NCI-H2196 (cell line): Measurements from ENCODE around the gene B4GALT5.

Source experiments
- DNase-seq: peaks from one replicate; lab custom pipeline; 2025; ENCODE audit not compliant: unreplicated experiment; lab: John Stamatoyannopoulos, UW

B4GALT5 gene

DNA sequence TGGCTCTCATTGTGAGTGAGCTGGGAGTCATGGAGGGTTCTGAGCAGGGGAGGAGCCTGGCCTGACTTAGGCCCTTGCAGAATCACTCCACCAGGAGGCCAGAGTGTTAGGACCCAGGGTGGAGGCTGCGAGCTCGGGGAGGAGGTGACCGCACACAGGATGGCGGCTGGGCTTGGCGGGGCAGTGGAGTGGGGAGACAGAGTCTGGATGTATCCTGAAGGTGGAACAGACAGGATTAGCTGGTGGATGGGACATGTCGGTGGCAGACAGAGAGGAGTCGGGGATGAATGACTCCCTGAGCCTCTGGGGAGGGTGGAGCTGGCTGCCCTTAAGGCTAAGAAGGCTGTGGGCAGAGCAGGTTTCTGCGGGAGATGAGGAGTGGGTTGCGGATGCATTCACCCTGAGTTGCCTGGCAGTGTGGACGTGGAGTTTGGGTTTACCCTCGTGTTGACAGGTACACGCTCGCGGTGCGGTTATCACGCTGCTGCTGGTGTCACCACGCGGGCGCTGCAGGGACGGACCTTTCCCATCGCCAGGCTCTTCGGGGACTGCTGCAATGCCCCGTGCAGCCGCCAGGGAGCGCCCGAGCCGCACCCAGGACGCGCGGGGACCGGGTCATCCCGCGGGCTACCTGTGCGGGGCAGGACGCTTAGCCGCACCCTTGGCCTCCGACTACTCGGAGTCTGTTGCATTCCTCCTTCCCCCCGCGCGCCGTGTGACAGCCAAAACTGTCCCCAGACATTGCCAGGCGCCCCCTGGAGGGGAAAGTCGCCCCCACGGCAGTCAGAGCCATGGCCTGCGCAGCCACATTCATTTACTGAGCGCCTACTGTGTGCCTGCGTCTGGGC lies 102.8 kb downstream of the B4GALT5 start:
- DNase-seq, result peak; percentile 76

DNA sequence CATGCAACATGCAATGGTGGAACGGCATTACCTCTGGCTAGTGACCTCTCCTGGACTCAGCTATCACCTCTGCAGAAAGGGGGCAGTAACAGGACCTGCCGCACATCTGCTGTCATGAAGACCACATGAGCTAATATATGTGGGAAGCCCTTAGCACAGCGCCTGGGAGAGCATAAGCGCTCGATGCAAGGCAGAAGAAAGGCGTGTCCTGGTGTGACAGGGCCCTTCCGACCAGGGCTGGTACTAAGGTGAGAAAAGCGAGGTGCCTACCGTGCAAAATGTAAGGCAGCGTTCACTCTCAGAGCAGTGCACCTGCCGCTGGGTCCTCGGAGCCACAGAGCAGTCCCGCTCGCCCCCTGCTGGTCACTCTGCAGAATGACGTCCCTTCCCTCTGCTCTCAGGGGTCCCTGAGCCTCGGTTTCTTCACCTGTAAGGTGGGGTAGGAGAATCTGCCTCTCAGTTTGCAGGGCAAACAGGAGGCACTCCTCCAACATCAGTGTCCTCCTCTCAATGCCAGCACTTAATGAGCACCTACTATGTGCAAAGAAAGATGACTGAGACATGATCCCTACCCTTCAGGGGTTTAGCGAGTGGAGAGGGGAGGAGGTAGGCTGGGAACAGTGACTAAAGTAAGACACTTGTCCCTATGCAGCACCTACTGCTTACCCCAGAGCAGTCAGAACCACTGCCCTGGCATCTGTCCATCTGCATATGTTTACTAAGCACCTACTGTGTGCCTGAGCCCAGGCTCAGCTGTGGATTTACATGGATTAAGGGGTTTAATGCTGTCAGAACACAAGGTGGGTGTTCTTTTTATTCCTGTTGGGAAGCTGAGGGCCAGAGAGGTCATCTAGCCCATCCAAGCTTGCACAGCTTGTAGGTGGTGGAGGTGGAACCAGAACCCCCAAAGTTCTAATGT lies 104.7 kb downstream of the B4GALT5 start:
- peak; percentile 79 for DNase-seq

DNA sequence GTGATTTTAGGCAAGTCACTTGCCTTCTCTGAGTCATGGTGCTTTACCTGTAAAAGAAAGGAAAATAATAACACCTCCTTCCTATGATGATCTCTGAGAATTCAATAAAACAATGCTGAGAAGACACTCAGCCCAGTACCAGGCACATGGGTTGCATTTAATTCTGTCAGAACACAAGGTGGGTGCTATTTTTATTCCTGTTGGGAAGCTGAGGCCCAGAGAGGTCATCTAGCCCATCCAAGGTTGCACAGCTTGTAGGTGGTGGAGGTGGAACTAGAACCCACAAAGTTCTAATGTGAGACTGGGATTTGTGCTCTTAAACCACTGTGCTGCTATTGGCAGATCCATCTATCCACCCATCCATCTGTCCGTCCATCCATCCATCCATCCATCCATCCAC lies 106.1 kb downstream of the B4GALT5 start:
- DNase-seq, result no peak

DNA sequence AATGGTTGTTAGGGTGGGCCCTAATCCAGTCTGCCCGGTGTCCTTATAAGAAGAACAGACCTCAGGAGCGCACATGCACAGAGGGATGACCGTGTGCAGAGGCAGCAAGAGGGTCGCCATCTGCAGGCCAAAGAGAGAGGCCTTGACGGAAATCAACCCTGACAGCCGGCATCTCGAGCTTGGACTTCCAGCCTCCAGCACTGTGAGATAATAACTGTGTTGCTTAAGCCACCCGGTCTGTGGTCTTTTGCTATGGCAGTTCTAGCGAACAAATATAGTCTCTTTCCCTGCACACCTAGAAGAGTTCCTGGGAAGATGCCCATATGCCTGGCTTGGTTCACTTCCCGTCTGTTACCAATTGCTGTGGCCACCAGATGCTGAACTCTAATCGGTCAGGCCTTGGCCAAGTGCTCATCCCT lies 110.5 kb downstream of the B4GALT5 start:
- DNase-seq, result peak; percentile 38

DNA sequence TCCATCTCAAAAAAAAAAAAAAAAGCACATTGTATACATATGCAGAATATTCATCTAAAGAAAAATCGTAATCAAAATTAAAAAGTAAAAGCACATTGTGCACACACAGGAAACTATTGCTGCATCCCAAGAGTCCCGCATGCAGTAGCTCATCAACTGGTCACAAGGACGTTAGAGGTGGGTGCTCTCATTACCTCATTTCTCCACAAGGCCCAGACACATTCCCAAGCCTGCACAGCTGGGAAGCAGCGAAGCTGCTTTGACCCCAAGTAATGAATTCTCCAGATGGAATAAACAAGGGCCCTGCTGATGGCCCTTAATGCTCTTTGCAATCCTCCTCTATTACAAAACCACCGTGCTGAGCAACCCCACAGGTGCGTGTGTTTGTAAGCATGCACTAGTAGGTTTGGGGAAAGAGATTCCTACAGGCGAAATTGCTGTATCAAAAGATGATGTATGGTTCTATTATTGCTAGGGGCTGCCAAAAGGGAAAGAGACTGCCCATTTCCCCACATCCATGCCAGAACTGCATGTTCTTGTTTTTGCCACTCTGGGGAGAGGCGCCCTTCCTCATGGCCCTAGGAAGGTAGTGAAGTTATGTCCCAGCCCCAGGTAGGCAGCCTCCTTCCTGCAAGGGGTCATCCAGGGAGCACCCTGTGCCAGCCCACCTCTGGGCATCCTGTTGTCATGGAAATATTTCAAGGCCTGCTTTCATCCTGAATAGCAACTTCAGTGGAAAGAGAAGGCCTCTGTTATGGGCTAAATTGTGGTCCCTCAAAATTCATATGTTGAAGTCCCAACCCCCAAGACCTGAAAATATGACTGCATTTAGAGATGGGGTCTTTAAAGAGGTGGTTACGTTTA lies 111.1 kb downstream of the B4GALT5 start:
- DNase-seq, result no peak

DNA sequence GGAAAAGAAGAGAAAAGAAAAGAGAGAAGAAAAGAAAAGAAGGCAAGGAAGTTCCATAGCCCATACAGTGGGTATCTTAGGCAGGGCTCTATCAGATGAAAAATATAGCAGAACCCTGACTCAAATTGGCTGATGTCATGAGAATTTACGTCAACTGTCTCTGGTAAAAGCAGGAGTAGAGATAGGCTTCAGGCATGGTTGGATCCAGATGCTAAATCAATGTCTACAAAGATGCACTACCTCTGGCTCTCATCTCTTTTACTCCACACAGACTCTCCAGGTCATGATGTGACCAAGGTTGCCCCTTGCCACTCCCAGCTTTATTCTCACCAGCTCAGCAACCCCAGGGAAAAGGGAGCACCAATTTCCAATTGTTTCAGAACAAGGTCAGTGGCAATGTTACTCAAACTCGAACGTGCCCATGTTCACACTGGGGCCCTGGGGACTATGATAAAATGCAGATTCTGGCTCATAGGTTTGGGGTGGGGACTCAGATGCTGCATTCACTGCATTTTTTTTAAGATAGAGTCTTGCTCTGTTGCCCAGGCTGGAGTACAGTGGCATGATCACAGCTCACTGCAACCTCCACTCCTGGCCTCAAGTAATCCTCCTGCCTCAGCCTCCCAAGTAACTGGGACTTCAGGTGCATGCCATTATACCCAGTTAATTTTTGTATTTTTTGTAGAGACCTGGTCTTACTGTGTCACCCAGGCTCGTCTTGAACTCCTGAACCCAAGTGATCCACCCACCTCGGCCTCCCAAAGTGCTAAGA lies 112.3 kb downstream of the B4GALT5 start:
- DNase-seq, result no peak

DNA sequence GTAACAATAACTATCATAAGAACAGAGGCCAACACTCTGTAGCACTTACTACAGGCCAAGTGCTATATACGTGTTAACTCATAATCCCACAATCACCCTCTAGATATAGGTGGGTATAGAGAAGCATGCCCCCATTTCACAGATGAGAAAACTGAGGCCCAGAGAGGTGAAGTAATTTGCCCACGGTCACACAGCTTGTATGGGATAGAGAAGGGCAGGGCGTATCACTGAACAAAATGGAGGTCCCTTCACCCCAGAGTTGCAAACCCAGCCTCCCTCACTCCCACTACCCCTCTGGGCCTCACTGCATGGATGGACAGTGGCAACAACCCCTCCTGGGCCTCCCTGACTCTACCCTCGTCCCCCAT lies 113.9 kb downstream of the B4GALT5 start:
- DNase-seq, result no peak

DNA sequence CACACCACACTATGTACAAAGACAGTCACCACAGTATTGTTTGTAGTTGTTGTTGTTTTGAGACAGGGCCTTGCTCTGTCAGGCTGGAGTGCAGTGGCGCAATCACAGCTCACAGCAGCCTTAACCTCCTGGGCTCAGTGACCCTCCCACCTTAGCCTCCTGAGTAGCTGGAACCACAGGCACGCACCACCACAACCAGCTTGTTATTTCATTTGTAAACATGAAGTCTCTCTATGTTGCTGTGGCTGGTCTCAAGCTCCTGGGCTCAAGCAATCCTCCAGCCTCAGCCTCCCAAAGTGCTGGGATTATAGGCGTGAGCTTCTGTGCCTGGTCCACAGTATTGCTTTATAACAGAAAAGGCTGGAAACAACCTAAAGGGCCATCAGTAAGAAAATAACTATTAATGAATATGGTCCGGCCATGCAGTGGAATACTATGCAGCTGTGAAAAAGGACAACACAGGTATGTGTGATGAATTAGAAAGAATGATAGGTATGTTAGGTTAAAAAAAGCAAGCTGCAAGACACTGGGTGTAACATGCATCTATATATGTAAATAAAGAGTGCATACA lies 115.8 kb downstream of the B4GALT5 start:
- no peak for DNase-seq

DNA sequence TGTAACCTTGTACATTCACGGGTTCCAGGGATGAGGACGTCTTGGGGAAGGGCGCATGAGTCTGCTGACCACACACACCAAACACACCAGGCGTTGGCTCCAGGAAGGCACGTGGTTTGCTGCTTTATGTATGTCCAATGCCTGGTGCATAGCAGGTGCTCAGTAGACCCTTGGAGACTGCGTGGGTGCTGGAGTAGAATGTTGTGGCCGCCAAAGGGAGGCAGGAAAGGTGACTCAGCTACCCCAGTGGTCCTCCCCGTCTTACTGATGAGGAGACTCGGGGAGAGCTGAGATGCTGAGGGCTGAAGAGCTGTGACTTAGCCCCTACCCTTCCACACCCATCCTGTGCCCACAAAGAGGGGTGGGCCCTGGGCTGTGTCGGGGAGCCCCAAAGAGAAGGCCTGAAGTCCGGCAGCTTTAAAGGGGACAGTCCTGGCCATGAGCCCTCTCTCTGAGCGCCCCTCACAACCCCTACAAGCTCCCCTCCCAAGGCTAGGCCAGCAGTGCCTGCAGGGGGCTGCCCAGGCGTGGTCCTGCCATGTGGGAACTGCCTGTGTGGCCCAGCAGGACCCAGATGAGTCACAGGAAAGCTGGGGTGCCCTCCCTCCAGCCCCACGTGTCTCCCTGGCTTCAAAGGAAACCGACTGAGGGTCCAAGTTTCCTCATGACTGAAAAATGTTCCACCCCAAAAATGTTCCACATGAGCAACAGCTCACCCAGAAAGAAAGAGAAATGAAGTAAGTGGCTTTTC lies 117.7 kb downstream of the B4GALT5 start:
- no peak for DNase-seq

DNA sequence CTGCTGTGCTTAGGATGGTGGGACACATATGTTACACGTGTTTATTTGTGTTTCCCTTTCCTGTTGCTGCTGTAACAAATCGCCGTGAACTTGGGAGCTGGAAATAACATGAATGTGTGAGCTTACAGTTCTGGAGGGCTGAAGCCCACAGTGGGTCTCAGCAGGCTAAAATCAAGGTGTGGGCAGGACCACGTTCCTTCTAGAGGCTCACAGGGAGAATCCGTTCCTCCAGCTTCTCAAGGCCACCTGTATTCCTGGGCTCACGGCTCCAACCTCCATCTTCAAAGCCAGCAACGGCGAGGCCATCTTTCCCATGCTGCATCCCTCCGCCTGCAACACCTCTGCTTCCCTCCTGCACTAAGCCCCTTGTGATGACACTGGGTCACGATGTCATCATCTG lies 118.3 kb downstream of the B4GALT5 start:
- no peak for DNase-seq

DNA sequence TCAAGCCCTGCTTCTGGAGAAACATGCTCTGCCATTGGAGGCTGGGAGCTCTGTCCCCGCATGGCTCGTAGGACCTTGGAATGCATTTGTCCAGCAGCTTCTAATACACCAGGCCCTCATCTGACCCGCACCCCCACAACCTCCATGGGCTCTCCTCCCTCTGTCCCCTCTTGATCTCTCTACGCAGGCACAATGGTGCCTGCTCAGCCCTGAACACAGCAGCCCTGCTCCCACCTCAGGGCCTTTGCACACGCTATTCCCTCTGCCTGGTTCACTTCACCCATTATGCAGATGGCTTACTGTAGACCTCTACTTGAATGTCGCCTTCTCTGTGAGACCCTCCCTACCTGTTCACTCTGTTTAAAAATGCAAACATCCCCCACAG lies 118.8 kb downstream of the B4GALT5 start:
- no peak for DNase-seq

DNA sequence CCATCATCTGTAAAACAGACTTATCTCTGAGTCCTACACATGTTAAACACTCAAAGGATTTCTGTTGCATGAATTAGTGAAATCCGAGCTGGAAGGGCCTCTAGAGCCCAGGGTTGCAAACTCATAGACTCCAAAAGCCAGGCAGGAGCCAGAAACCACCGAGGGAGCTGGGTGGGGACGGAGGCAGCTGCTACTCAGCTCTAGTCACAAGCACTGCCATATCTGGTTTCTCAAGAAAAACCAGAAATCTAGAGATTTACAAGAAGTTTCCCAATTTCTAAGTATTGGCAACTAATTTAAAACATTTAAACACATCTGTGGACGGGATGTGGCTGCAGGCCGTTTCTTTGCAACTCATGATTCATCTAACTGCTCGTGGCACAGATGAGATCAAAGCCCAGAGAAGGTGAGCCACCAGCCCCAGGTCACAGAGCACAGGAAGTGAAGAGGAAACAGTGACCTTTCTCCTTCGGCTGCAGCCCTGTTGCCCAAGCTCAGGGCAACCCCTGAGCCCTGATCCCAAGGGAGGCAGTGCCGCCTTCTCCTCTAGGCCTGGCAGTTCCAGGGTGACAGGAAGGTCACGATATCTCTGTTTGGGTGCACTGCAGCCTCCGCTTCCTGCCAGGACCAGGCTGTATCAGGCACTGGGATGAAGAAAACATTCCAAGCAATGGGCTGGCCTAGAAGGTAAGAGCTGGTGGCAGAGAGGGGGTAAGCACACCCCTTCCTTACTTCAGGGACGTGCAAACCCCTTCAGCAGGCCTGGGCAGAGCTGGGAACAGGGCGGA lies 119.3 kb downstream of the B4GALT5 start:
- peak; percentile 52 for DNase-seq

DNA sequence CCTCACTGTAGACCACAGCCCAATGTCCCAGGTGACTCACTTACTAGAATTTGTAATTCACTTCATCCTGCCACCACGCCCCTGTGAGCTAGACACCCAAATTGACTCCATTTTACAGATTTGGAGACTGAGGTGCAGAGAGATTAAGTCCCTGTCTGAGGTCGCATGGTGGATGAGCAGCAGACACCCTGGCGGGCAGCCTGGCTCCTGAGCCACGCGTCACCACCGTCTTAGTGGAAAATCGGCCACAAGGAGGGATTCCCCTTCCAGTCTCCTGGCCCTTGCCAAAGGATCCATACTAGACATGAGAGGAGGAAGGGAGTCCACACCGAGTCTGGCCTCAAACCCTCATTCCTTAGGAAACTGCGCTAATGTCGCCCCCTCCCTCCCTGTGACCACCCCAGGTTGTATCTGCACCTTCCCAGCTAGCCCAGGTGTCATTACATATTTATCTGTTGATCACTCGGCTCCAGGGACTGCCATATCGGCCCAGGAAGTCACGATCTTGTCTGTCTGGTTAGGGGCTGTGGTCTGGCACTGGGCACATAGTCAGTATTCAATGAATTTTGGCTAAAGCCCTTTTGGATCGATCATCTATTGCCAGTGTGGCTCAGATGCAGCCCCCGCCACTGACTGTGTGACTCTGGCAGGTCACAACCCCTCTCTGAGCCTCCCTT lies 120.1 kb downstream of the B4GALT5 start:
- no peak for DNase-seq

DNA sequence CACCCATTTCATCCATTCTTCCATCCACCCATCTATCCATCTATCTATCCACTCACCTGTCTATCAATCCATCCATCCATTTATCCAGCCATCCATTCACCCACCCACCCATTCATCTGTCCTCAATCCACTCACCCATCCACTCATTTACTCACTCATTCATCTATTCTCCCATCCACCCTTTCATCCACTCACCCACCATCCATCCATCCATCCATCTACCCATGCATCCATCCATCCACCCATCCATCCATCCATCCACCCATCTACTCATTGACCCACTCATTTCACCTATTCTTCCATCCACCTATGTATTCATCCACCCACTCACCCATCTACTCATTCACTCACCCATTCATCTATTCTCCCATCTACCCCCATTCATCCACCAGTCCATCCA lies 121.6 kb downstream of the B4GALT5 start:
- no peak for DNase-seq

DNA sequence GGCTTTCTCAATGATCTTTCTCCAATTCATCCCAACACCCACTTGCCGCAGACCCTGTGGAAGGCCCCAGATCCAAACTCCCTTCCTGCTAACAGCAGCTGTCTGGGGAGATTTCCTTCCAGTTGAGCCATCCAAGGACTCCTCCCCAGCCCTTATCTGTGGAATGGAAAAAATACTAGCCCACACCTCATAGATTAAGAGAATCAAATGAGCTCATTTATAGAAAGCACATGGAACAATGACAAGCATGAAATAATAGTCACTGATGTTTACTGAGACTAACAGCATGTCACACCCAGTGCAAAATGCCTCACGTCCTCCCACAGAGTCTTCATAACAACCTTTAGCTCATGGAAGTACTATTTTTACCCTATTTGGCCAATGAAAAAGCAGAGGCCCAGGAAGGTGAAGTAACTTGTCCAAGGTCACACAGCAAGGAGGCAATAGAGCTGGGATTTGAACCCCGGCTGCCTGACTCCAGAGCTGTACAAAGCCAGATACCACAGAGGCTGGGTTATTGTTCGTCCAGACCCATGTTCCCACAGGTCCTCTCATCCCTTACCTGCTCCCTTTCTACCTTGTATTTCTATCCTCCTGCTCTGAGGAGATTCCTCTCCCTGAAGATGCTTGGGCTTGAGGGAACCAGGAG lies 122.3 kb downstream of the B4GALT5 start:
- DNase-seq, result no peak

DNA sequence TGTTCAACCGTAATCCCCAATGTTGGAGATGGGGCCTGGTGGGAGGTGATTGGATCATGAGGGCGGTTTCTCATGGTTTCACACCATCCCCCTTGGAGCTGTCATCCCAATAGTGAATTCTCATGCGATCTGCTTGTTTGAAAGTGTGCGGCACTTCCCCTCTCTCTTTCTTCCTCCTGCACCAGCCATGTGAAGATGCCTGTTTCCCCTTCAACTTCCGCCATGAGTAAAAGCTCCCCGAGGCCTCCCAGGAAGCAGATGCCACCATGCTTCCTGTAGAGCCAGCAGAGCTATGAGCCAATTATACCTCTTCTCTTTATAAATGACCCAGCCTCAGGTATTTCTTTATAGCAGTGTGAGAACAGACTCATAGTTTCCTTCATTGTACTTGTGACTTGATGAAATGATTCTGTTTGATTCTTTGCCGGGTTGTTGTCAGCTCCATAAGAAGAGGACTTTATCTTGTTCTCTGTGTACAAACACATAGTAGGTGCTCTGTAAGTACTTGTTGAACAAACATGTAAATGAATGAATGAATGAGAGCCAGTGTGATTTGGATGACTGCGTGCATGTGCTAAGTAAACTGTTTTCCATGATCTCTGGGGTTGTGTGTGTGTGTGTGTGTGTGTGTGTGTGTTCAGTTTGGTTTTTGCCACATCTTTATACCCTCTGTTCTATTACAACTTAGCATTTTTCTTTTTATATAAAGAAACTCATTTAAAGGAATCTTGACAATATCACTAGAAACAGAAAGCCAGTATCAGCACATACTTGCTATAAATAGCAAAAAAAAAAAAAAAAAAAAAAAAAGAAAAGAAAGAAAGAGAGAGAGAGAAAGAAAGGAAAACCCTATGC lies 123.3 kb downstream of the B4GALT5 start:
- no peak for DNase-seq

DNA sequence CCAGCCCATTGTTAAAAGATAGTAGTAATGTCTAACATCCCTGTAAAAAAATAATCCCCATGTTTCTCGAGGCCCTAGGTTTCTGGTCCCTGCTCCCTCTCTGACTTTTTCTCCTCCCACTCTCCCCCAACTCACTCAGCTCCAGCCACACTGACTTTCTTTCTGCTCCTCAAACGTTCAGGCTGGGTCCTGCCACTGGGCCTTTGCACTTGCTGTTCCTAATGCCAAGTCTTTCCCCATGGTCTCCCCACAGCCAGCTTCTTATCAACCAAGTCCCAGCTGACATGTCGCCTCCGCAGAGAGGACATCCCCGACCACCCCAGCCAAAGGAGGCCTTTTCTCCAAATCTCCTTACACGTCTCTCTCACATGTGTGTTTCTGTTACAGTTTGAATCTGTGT lies 123.9 kb downstream of the B4GALT5 start:
- DNase-seq, result no peak
